GM19238 (cell line): ENCODE measurements around the gene MZB1.
"Not testable (repeated sequence)": the region's sequence is repeated elsewhere in the genome, so short reads cannot be mapped to it uniquely, and the experiment has no call there.

Source experiments
- DNase-seq: peaks from one replicate; pipeline ENCODE4 v3.0.0; 2011; ENCODE audit warnings: low spot score; ENCODE audit not compliant: insufficient read length

MZB1 gene

GRCh38 chr5:139410993-139411828, 21.5 kb upstream of the MZB1 start:
- DNase-seq: no peak

- no peak for DNase-seq
Measured at GRCh38 chr5:139410121-139410992, 20.6 kb upstream of the MZB1 start.

GRCh38 chr5:139409116-139409515, 19.4 kb upstream of the MZB1 start:
- not testable (repeated sequence) for DNase-seq

- no peak for DNase-seq
Measured at GRCh38 chr5:139408191-139408590, 18.5 kb upstream of the MZB1 start.

- DNase-seq: no peak
Measured at GRCh38 chr5:139407517-139407916, 17.8 kb upstream of the MZB1 start.

- DNase-seq: no peak
Measured at GRCh38 chr5:139406963-139407362, 17.2 kb upstream of the MZB1 start.

GRCh38 chr5:139404484-139404840, 14.7 kb upstream of the MZB1 start:
- DNase-seq: no peak

- DNase-seq: peak; percentile 91
Measured at GRCh38 chr5:139403787-139404483, 14.2 kb upstream of the MZB1 start, which contains the start of gene SPATA24. Gene SPATA24, minus strand, starts transcription at chr5:139404089. Its CDS starts 29 bp downstream, at chr5:139404060.

- DNase-seq: no peak
Measured at GRCh38 chr5:139403418-139403786, 13.7 kb upstream of the MZB1 start.

GRCh38 chr5:139402561-139403158, 12.9 kb upstream of the MZB1 start:
- DNase-seq: no peak

GRCh38 chr5:139401546-139401945, 11.8 kb upstream of the MZB1 start:
- DNase-seq: no peak

GRCh38 chr5:139399501-139400121, 9.9 kb upstream of the MZB1 start:
- no peak for DNase-seq

GRCh38 chr5:139397921-139398320, 8.2 kb upstream of the MZB1 start:
- no peak for DNase-seq

- no peak for DNase-seq
Measured at GRCh38 chr5:139396691-139397090, 7.0 kb upstream of the MZB1 start.

- no peak for DNase-seq
Measured at GRCh38 chr5:139395844-139396640, 6.3 kb upstream of the MZB1 start.

GRCh38 chr5:139394654-139395566, 5.2 kb upstream of the MZB1 start, which contains the start of gene PROB1:
Gene PROB1, minus strand, starts transcription at chr5:139395104. Its CDS starts 23 bp downstream, at chr5:139395081.
- DNase-seq: no peak

- DNase-seq: no peak
Measured at GRCh38 chr5:139394123-139394653, 4.5 kb upstream of the MZB1 start.

- DNase-seq: no peak
Measured at GRCh38 chr5:139393497-139394122, 3.9 kb upstream of the MZB1 start.
